Occipital lobe (tissue), 2 donors: ENCODE measurements around the gene ZDHHC8. TPM values are rescaled to one million over a fixed set of nuclear protein-coding genes. Genes with fewer than 3 reads are reported as not detected.
"Not testable (repeated sequence)": the region's sequence is repeated elsewhere in the genome, so short reads cannot be mapped to it uniquely, and the experiment has no call there.

Source experiments
- DNase-seq: peaks from one replicate; lab custom pipeline; 2025; lab: John Stamatoyannopoulos, UW
- total RNA-seq: library from RNA; depleted of rRNA; stranded (reverse); fragments of >200 nt; gene quantifications from one replicate; pipeline ENCODE4 v1.2.3, GENCODE V29; 2014

ZDHHC8 gene
- total RNA-seq, 1 donor from 2014 or later = 3.3 TPM

GRCh38 chr22:20157430-20158183, 26.0 kb downstream of the ZDHHC8 start:
- DNase-seq = no peak

DNA sequence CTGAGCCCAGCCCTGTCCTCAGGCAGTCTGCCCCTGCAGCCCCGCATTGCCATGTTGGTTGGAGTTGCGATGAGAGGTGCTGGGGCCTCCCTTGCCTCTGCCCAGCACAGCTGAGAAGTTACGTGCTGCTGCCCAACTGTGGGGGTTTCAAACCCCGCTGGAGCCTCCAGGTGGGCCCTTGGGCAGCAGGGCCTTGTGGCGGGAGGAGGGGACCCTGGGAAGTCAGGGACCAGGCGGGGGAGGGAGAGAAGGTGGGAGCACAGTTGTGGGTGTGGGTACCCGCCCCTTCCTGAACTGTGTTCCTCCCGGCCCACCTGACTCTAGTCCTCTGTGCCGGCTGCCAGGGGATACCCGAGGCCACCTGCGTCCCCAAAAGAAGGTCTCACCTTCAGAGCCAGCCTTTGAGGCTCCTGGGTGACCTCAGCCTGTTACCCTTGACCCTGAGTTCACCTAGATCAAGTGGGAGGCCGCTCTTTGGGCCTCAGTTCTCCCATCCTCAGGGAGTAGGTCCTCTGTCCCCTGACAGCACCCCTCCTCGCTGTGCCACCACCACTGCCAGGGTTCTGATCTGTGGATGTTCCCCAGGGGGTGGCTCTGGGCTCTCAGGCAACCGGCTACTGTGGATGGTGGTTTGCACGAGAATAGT, 26.9 kb downstream of the ZDHHC8 start:
- no peak for DNase-seq

DNA sequence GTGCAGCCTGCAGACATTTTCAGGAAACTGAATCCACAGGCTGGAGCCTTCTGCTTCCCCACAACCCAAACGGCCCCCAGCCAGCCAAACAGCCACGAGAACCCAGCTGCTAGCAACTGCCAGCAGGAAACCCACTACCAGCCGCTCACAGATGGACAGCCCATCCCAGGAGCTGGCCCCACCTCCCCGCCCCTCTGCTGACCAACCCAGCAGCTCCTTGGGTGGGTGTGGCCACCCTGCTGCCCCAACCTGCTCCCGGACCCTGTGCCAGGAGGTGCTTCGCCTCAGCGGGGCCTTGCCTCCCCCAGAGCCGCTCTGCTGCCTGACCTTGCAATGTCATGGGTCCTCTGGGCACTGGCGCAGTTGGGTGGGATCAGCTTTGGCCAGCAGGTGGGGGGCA, 27.5 kb downstream of the ZDHHC8 start:
- DNase-seq = no peak

DNA sequence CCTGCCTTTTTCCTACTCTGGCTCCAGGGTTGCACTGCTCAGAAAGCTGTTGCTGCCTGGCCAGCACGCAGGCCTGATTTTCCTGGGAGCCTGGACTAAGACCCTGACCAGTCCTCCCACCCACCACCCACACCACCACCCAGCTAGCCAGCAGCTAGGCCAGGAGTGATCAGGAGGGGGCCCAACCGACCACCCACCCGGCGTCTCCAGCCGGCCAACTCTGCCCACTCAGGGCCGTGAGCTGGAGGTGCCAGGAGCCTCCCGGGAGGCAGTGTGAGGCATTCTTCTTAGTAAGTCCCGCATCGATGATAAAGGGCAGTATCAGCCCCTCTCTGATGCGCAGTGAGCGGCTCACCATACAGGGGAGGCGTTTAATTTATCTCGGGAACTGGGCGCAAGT, 27.9 kb downstream of the ZDHHC8 start:
- not testable (repeated sequence) for DNase-seq

GRCh38 chr22:20160041-20160440, 28.4 kb downstream of the ZDHHC8 start:
- DNase-seq = no peak

GRCh38 chr22:20164863-20165262, 33.3 kb downstream of the ZDHHC8 start:
- no peak for DNase-seq

DNA sequence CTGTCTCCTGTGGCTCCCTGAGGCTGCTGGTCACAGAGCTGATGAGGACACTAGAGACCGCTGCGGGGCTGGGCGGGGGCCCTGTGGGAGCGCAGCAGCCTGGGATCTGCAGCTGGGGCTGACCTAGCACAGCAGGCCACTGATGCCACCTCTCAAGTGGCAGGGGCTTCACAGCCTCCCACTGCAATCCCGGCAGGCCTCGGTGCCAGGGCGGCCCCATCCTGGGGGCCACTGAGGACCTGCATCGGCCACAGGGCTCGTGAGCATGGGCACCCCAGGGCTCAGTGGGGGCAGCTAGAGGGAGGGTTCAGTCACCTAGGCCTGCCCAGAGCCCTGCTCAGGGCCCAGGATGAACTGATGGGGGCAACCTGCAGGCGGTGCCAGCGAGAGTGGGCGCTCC, 33.8 kb downstream of the ZDHHC8 start:
- no peak for DNase-seq

DNA sequence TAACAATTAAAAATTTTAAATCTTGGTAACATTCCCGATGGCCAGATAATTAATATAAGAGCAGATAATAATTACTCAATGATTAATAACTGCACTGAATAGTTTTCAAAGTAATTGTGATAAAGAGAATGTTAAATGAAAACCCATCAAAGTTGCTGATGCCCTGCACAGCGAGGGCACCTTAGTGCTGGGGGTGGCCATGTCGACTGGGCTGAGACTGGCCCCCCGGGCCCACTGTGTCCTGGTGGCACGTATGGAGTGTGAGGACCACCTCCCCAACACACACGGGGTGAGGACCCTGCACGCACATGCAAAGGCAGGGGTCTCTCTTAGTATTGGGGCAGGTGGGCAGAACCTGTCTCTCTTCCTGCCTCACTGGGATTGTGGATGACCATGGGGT, 34.3 kb downstream of the ZDHHC8 start:
- no peak for DNase-seq

DNA sequence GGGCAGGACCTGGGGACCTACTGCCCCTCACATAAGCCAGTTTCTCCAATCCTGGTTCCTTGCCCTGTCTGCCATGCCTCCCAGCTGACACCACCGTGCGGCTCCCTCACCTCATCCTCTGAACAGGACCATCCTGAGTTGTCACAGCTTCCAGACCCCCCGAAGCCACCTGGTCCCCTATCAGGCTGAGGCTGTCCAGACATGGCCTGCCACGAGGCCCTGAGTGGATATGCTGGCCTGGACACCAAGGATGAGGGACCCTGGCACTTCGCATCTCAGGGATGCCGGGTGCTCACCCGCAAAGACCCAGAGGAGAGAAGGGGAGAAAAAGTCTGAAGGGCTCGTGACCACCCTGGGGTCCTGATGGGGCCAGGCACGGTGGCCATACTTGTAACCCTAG, 35.1 kb downstream of the ZDHHC8 start:
- no peak for DNase-seq

GRCh38 chr22:20167643-20168322, 36.2 kb downstream of the ZDHHC8 start:
- DNase-seq = no peak

GRCh38 chr22:20169253-20169822, 37.7 kb downstream of the ZDHHC8 start:
- DNase-seq = no peak

GRCh38 chr22:20170170-20170569, 38.6 kb downstream of the ZDHHC8 start:
- DNase-seq = no peak

DNA sequence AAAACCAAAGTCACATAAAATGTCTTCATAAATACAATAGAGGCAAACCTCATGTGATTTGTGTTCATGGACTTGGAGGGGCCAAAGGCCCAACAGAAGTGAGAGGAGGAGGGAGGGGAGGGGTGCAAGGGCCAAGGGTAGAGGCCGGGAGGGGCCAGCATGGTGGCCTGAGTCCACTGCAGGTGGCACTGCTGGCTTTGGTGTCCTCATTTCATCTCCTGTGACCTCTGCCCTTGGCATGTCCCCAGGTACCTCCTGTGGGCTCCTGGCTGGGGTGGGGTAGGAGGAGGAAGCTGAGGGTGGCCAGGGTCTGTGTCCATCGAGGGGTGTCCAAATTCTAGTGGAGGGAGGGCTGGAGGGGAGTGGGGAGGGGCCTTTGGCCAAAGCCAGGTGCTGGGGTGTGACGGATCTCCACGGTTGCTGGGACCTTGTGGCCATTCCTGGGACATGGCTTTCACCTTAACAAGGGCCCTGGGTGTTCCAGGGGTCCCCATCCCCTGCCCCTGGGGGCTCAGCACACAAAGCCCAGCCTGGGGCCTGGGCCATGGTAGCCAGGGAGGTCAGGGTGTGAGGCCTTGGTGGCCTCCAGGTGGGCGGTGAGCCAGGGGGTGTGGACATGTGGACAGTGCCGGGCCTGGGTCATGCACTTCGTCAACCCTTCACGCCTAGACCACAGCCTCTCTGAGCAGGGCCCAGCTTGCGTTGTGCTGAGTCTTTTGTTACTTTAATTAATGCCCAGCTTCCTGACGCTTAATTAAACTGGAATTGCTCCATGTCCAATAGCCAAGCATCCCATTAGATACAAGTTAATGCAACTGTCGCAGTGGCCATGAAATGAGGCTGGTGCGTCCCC, 39.9 kb downstream of the ZDHHC8 start:
- no peak for DNase-seq

- DNase-seq = no peak
These were observed 40.6 kb downstream of the ZDHHC8 start for GRCh38 chr22:20172141-20172613.

DNA sequence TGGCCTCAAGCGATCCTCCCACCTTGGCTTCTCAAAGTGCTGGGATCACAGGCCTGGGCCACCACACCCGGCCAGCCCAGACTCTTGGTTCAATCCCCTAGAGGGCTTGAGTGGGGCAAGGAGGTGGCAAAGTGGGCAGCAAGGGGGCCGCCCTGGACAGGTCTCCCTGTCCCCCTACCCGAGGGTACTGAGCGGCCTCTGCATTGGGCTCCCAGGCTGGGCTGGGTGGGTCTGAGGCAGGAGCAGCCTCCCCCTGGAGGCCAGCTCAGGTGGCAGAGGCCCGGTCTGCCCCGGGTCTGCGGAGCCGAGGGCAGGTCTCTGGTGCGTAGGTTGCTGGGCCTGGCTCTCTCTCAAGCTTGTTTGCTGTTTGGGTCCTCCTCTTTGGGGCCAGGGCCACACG, 41.6 kb downstream of the ZDHHC8 start:
- DNase-seq = no peak

- DNase-seq = no peak
These were observed 42.2 kb downstream of the ZDHHC8 start for GRCh38 chr22:20173772-20174171.

- no peak for DNase-seq
These were observed 43.4 kb downstream of the ZDHHC8 start for GRCh38 chr22:20174785-20175596.

GRCh38 chr22:20175597-20175900, 43.9 kb downstream of the ZDHHC8 start:
- DNase-seq = no peak

GRCh38 chr22:20176421-20177085, 44.9 kb downstream of the ZDHHC8 start:
- no peak for DNase-seq
